H54 (cell line): ENCODE results near the gene CIRBP.

Source experiments
- DNase-seq: peaks from one replicate; pipeline ENCODE4 v3.0.0; 2011; ENCODE audit warnings: low spot score, mixed read lengths; ENCODE audit not compliant: insufficient read length
- FAIRE-seq: peaks from 3 replicates; lab custom pipeline; 2011; peaks lifted over from hg19 to GRCh38; lab: Jason Lieb, UNC
- POLR2A ChIP-seq: IDR thresholded peaks from 2 replicates; pipeline ENCODE4 v1.6.1; 2011; ENCODE audit warnings: low read depth, mild to moderate bottlenecking, low read length

The CIRBP gene

GRCh38 chr19:1269065-1269477 is at the start of gene CIRBP:
TSS of gene CIRBP (plus strand) at chr19:1269332. CDS start at chr19:1270934, 1,602 bp downstream.
- FAIRE-seq: no peak
- TF ChIP-seq POLR2A: peak; percentile 96
- DNase-seq: peak; percentile 97

DNA sequence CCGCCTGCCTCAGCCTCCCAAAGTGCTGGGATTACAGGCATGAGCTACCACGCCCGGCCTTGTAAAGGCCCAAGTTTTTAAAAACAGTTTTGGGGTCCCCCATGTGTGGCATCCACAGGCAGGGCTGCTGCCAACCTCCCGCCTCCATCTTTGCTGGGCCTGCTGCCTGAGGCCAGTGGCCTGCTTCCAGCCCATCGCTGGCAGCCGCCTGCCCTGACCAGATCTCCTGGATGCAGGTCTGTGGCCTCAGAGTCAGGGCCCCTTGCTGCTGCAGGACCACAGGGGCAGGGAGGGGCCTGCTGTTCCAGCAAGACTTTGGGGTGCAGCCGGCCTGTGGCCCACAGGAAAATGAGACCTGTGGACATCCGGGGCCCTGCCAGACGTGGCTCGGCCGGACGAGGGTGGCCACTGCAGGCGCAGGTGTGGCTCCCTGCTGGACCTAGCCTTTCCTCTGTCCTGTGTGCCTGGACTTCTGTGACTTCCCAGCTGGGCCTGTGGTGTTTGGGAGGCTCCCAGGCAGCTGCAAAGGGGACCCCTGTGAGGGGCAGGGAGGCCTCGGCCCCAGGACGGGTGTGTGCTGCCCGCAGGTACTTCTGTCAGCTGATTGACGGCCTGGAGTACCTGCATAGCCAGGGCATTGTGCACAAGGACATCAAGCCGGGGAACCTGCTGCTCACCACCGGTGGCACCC is 49.2 kb upstream of the CIRBP start:
- FAIRE-seq: no peak

GRCh38 chr19:1220477-1220930 is 48.6 kb upstream of the CIRBP start:
- no peak for DNase-seq
- no peak for FAIRE-seq
- TF ChIP-seq POLR2A: no peak

More for the DNA sequence above, 49.2 kb upstream of the CIRBP start:
- no peak for TF ChIP-seq POLR2A
- DNase-seq: no peak

- TF ChIP-seq POLR2A: 0 out of 2 replicates have a peak, but pooled peaks have one; percentile 9
- DNase-seq: no peak
- no peak for FAIRE-seq
These were observed 47.9 kb upstream of the CIRBP start for GRCh38 chr19:1220976-1221903.

- TF ChIP-seq POLR2A: no peak
These were observed 47.3 kb upstream of the CIRBP start for GRCh38 chr19:1221904-1222255.

DNA sequence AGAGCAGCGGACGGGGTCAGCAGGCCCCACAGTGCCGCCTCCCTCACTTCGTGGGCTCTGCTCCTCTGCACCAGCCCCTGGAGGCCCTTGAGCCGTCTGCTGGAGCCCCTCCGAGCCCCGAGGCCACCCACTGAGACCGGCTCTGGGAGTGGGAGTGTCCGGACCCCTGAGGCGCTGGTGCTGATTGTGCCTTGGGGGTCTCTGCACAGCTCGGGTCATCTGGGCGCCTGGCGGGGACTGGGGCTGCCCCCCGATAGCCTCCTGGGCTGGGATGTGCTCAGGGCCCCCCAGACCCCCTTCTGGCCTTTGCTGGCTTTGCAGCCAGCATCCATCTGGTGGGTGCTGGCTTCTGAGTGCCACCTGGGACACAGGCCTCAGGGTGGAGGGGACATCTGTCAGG is 46.7 kb upstream of the CIRBP start:
- DNase-seq (no peak), FAIRE-seq (no peak)
- no peak for TF ChIP-seq POLR2A

More at GRCh38 chr19:1221904-1222255, 47.3 kb upstream of the CIRBP start:
- no peak for FAIRE-seq
- no peak for DNase-seq

GRCh38 chr19:1223018-1223855 is 45.9 kb upstream of the CIRBP start:
- TF ChIP-seq POLR2A: no peak
- no peak for DNase-seq
- FAIRE-seq: no peak

DNA sequence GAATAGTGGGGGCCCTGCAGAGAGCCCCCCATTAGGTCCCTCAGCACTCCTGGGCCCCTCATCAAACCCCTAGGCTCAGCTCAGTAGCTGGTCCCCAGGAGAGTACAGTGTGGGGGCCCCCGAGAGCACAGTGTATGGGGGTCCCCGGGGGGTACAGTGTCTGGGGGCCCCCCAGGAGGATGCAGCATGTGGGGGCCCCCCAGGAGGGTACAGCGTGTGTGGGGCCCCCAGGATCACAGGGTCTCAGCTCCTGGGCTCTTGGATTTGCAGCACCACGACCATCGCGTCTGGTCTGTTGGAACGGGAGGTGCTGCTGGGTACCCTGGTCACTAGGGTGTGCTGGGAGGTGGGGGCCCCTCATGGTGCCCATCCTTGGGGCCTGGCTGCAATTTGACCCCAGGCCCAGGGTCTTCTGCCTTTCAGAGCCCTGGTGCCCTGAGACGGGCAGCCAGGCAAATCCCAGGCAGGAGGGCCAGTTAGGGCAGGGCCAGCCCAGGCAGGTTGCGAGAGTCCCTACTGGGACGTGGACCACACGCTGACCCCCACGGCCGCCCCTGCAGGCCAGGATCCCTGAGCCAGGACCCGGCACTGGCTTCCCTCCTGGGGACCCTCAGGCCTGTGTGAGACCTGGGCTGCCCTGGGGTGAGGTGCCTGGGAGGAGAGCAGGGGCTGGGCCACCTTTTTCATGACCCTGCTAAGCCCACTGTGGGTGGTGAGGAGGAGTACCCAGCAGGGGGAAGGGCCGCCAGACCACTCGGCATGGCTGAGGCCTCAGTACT is 44.9 kb upstream of the CIRBP start:
- FAIRE-seq (no peak), DNase-seq (no peak)
- TF ChIP-seq POLR2A: no peak

DNA sequence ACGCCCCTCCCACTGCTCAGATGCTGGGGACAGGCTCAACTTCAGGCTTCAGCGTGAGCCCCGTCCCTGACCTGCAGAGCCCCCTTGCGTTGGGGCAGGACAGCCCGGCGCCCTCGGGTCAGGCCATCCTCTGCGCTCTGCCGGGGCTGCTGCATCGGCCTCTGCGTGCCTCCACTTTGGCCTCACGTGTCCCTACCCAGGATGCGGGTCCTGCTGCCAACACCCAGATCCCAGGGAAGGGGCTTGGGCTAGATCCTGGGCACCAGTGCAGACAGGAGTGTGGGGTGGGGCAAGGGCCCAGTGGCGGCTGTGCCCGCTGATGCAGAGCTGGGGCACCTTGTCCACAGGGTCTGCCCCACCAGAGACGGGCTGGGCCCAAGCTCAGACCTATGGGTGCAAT is 44.3 kb upstream of the CIRBP start:
- FAIRE-seq (no peak), DNase-seq (no peak)
- TF ChIP-seq POLR2A: no peak

DNA sequence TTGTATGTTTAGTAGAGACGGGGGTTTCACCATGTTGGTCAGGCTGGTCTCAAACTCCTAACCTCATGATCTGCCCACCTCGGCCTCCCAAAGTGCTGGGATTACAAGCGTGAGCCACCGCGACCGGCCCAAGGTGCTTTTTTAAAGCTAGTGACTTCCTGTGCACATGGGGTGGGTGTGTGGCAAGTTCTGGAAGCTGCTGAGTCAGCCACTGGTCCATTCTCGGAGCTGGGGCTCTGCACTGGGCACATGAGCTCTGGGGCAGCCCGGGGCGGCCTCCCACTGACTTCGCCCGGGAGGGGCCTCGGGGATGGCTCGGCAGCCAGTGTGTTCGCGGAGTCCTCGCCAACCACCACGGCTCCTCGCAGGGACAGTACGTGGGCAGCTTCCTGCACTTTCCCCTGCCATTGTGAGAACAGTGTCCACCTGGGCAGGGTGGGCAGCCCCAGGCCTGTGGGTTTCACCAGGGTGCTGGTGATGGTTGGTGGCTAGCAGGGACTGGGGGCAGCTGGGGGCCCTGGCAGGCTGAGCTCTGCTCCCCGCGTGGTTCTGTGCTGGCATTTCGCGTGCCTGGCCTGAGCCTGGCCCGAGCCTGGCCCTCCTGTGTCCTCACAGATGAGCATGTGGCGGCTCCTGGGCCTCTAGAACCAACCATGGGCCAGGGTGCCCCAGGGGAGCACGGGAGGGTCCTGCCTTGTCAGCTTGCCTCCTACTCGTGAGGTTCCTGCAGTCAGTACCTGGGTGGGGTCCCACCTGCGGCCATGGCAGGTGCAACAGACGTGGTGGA is 43.5 kb upstream of the CIRBP start:
- FAIRE-seq (no peak), DNase-seq (no peak)
- TF ChIP-seq POLR2A: no peak

GRCh38 chr19:1226227-1226518 is 43.0 kb upstream of the CIRBP start:
- FAIRE-seq (no peak), DNase-seq (no peak)
- no peak for TF ChIP-seq POLR2A
